HepG2 (cell line): ENCODE measurements around the gene TLL2.

Experiments
- RFX5 ChIP-seq: IDR thresholded peaks from 2 replicates; pipeline ENCODE4 v1.6.1; 2011; ENCODE audit warnings: low read depth, low read length, improper control_type of control experiment
- TF ChIP-seq, protein P1 (sequence below): sonication (generic); formaldehyde crosslinking; IDR thresholded peaks from 2 replicates; pipeline ENCODE4 v1.4.0; 2020; ENCODE audit warnings: mild to moderate bottlenecking, missing genetic modification reagents

GRCh38 chr10:96369890-96370583 is 143.7 kb downstream of the TLL2 start:
- TF ChIP-seq, protein P1, sequence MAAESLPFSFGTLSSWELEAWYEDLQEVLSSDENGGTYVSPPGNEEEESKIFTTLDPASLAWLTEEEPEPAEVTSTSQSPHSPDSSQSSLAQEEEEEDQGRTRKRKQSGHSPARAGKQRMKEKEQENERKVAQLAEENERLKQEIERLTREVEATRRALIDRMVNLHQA (CRISPR knock-in tag): no peak
- no peak for TF ChIP-seq RFX5
